Activated CD8-positive, alpha-beta T cell treated with anti-CD3 and anti-CD28 coated beads, Interleukin-2, amount 10 ng/mL, durations not matched to agents 7 days and 5 days (primary cell): Measurements from ENCODE around the gene CPT2. TPM values are rescaled to one million over a fixed set of nuclear protein-coding genes. Genes with fewer than 3 reads are reported as not detected.

Experiments
- ATAC-seq: fragments of 150-1000 bp; cut with Tn5 transposase; one replicate; pipeline ENCODE4 v1.10.0; 2021; ENCODE audit warnings: moderate library complexity
- CTCF ChIA-PET: fragments of 350-600 bp; sonication (Branson Sonifier 250); formaldehyde crosslinking; loops from one replicate; lab custom pipeline; 2021; ENCODE audit warnings: antibody characterized with exemption; lab: Charles Lee
- POLR2A ChIA-PET: fragments of 350-600 bp; sonication (Branson Sonifier 250); formaldehyde crosslinking; loops from one replicate; lab custom pipeline; 2021; ENCODE audit warnings: antibody characterized with exemption; lab: Charles Lee
- DNase-seq: peaks from one replicate; pipeline ENCODE4 v3.0.0-alpha.2; 2020
- H3K27ac Mint-ChIP-seq: one replicate; pipeline ENCODE4 v1.8.0; 2021; ENCODE audit warnings: mild to moderate bottlenecking, mixed read lengths
- H3K27me3 Mint-ChIP-seq: one replicate; pipeline ENCODE4 v1.8.0; 2021; ENCODE audit warnings: low read depth, mixed read lengths
- H3K36me3 Mint-ChIP-seq: one replicate; pipeline ENCODE4 v1.8.0; 2021; ENCODE audit warnings: low read depth, mixed read lengths
- H3K4me1 Mint-ChIP-seq: one replicate; pipeline ENCODE4 v1.8.0; 2021; ENCODE audit warnings: low read depth, mixed read lengths
- H3K4me3 Mint-ChIP-seq: one replicate; pipeline ENCODE4 v1.8.0; 2021; ENCODE audit warnings: mild to moderate bottlenecking, mixed read lengths
- H3K9me3 Mint-ChIP-seq: one replicate; pipeline ENCODE4 v1.8.0; 2022; ENCODE audit warnings: mixed read lengths; ENCODE audit not compliant: insufficient read depth
- total RNA-seq, 2 experiments: library from RNA; stranded (reverse); gene quantifications; one replicate each; pipeline ENCODE4 v1.2.3, GENCODE V29; 2021

CPT2 gene
- total RNA-seq, 2 experiments from 2014 or later, result 11.6 to 12.7 TPM

DNA sequence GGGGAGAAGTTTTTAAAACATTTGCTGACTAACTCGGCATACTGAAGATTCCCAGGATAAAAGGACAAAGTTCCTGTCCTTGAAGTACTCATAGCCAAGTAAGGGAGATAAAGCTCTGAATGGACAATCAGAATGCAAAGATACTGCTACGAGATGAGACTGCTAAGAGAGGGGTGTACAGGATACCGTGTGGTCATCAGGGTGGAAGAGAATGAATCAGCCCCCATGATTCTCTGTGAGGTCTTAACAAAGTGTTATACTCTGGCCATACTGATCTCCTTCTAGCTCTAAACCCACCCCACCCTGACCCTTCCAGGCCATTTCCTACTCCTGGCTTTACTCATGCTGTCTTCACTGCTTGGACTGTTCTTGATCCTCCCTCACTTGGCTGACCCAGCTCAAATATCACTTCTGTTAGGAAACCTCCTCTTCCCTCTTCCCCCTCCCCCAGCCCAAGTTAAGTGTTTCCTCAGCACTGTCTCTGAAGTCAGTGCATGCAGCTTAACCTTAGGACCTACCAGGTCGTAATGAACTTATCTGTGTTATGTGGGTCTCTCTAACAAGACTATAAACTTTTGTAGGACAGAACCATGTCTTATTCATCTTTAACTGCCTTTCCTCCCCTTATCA lies 57.5 kb downstream of the CPT2 start:
- Mint-ChIP-seq H3K27me3 (no peaks in the 10 kb centered on the region), H3K36me3 (peaks cover 66% of the 10 kb centered on the region), H3K4me1 (no peaks in the 10 kb centered on the region), H3K9me3 (no peaks in the 10 kb centered on the region), H3K4me3 (no peak overlapping the region), H3K27ac (no peak overlapping the region)
- no peak for DNase-seq
- ChIA-PET CTCF (no interaction called here), POLR2A (interaction anchor here (0.6 kb wide), 1 partner anchor 21 kb away, joined by 3 read pairs; no protein-coding TSS in a partner anchor)
- ATAC-seq, result no peak

DNA sequence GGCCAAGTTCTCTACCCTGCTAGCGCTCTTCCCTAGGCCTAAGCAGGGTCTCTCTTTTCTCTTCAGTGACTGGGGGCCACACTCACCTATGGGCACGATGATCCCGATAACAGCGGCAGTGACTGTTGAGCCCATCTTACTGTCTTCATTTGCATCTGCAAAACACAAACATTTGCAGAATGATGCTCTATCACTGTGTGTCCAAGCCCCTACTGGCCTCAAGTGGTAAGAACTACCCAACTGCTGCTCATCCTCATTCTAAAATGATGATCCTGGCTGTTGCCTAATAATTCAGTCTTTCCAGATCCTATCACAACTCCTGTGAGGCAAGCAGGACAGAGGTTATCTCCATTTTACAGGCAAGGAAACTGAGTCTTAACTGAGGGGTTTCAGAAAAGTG lies 58.4 kb downstream of the CPT2 start:
- Mint-ChIP-seq H3K36me3 (peaks cover 65% of the 10 kb centered on the region), H3K4me3 (no peak overlapping the region), H3K27me3 (no peaks in the 10 kb centered on the region), H3K27ac (no peak overlapping the region), H3K9me3 (no peaks in the 10 kb centered on the region), H3K4me1 (no peaks in the 10 kb centered on the region)
- ATAC-seq (no peak), DNase-seq (no peak)
- ChIA-PET CTCF (no interaction called here), POLR2A (no interaction called here)

DNA sequence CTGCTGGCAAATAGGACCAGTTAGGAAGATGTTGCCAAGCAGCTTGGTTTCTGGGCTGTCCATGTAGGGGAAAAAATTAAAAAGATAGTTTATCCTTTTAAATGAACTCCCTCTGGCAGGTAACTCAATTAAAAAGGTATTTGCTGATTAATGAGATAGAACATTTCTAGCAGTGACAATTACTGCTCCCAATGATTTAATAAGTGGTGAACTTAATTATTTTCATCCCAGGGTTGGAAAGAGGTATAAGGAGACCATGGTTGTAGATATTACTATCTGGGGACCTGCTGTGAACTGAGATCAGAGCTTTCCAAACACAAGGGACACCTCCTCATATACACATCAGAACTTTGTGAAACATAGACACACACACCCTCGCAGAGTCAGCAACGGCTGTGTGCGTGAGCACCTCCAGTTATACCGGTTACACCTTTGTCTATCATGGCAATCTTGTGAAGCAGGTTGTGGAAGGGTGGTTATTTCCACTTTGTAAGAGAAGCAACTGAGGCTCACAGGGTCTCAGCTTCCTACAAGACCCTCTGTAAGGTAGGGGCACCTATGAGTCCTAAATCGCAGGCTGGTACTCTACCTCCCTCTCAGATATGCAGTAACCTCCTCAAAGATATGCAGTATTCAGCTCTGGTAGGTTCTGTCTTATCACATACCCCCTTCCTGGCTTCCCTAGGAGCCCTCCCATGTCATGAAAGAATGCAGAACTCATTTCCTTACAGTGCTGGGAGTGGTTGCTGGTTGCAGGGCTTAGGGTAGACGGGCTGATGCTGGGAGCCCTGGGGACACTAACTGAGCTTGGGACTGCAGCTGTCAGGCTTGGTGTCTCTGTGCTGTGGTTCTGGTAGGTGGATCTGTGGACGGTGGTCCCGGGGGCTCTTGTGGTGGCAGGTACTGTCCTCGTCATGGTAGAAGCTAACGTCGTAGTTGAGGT lies 60.2 kb downstream of the CPT2 start:
- Mint-ChIP-seq H3K27ac (no peak overlapping the region), H3K36me3 (peaks cover 68% of the 10 kb centered on the region), H3K4me3 (no peak overlapping the region), H3K27me3 (no peaks in the 10 kb centered on the region), H3K4me1 (no peaks in the 10 kb centered on the region), H3K9me3 (no peaks in the 10 kb centered on the region)
- ChIA-PET POLR2A (interaction anchor here (0.6 kb wide), 1 partner anchor 46 kb away, joined by 3 read pairs; no protein-coding TSS in a partner anchor), CTCF (interaction anchor here (0.8 kb wide), 1 partner anchor 24 kb away, joined by 3 read pairs; no protein-coding TSS in a partner anchor)
- DNase-seq (no peak), ATAC-seq (no peak)

DNA sequence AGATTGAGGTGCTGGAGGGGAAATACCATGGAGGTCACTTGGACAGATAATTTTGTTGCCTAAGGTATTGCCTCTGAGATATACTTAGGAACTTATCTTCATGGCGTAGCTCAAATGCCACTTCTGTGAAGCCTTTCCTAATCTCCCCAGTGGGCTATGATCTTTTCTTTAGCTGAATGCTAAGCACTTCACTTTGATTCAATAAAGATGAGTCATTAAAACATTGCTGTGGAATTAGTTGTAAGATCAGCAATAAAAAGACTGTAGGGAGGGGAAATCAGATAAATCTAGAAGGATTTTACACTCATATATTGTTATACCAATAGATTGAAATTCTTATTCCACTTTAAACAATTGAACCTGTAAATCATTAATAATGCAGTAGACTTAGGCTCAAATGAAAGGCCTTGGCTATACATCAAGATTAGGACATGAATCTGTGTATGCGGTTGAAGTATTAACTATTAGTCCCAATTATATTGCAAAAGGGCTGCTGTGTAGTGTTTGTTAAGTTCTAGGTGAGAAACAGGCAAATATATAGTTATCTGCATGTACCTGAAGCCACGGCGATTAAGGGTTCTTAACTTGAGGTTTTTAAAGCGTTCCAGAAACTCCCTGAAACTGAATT lies 60.9 kb downstream of the CPT2 start:
- H3K4me3 Mint-ChIP-seq, result no peak overlapping the region
- H3K27me3 Mint-ChIP-seq, result no peaks in the 10 kb centered on the region
- H3K9me3 Mint-ChIP-seq, result no peaks in the 10 kb centered on the region
- peaks cover 66% of the 10 kb centered on the region for H3K36me3 Mint-ChIP-seq
- ATAC-seq (no peak), DNase-seq (no peak)
- no peaks in the 10 kb centered on the region for H3K4me1 Mint-ChIP-seq
- ChIA-PET POLR2A (interaction anchor here (0.6 kb wide), 1 partner anchor 45 kb away, joined by 3 read pairs; no protein-coding TSS in a partner anchor), CTCF (no interaction called here)
- H3K27ac Mint-ChIP-seq, result no peak overlapping the region

DNA sequence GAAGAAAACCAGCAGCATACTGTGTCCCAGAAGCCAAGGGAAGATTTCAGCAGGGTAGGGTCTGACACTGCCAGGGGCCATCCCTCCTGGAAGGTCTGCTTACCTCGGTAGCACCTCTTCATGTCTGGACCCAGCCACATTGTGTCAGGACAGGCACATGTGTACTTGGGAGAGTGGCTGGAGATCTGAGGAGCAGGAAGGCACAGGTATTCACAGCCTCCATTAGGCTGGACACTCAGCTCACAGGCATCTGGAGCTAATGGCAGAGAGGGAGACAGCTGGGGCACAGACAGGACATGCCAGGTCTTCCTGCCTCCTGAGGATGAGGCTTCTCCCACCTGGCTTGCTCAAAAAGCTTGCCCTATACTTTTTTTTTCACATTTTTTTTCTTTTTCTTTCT lies 61.6 kb downstream of the CPT2 start:
- Mint-ChIP-seq H3K36me3 (peaks cover 67% of the 10 kb centered on the region), H3K4me3 (no peak overlapping the region), H3K9me3 (no peaks in the 10 kb centered on the region), H3K27ac (no peak overlapping the region), H3K4me1 (no peaks in the 10 kb centered on the region), H3K27me3 (no peaks in the 10 kb centered on the region)
- ChIA-PET CTCF (interaction anchor here (1.1 kb wide), 1 partner anchor 14 kb away, joined by 3 read pairs; no protein-coding TSS in a partner anchor), POLR2A (no interaction called here)
- ATAC-seq, result no peak
- DNase-seq, result no peak

DNA sequence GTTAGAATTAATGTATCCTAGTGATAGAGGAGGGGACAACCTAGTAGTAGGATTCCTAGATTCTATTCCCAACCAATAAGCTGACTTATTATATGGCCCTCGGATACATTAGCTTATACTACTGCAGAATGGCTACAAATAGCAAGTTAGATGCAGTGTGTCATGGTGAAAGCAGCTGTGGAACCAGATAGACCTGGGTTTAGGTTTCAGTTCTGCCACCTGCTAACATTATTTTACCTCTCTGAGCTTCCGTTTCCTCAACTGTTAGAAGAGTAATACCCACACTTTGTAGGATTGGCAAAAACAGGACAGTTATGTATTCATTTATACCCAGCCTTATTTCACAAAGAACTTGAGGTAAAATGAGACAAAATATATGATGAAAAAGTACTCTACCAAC lies 63.3 kb downstream of the CPT2 start:
- no peaks in the 10 kb centered on the region for H3K9me3 Mint-ChIP-seq
- ChIA-PET POLR2A (no interaction called here), CTCF (interaction anchor here (1.0 kb wide), 1 partner anchor 19 kb away, joined by 3 read pairs; no protein-coding TSS in a partner anchor)
- no peak overlapping the region for H3K4me3 Mint-ChIP-seq
- peaks cover 68% of the 10 kb centered on the region for H3K36me3 Mint-ChIP-seq
- H3K4me1 Mint-ChIP-seq, result no peaks in the 10 kb centered on the region
- H3K27ac Mint-ChIP-seq, result no peak overlapping the region
- no peak for DNase-seq
- H3K27me3 Mint-ChIP-seq, result no peaks in the 10 kb centered on the region
- ATAC-seq, result no peak

DNA sequence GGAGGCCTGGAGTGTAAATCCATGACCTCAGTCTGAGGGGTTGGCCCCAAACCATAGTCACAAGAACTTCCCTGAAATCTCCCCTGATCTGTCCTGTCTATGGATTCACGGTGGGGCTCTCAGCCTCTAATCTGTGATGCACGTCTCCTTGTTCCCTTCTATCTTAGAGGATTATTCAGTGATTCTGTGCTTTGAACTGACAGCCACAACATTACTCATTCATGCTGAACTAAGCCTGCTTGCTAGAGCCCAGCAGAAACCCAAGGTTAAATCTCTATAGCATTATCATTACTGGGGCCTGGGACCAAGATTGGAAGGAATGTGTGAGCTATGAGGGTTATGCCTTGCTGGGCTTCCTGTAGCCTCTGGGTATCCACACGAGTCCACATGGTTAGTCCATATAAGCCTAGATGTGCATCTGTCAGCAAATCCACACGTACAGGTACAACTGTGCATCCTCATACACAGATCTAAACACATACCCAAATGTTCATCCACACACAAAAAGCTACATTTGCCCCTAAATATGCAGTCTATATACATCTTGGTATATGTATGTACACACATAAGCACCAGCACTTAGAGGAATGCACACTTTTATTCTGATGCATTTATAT lies 64.1 kb downstream of the CPT2 start:
- Mint-ChIP-seq H3K27ac (peak overlapping the region; percentile 35), H3K27me3 (no peaks in the 10 kb centered on the region), H3K36me3 (peaks cover 73% of the 10 kb centered on the region), H3K4me1 (no peaks in the 10 kb centered on the region), H3K4me3 (no peak overlapping the region), H3K9me3 (no peaks in the 10 kb centered on the region)
- CTCF ChIA-PET, result no interaction called here
- POLR2A ChIA-PET, result no interaction called here
- no peak for ATAC-seq
- DNase-seq, result no peak

DNA sequence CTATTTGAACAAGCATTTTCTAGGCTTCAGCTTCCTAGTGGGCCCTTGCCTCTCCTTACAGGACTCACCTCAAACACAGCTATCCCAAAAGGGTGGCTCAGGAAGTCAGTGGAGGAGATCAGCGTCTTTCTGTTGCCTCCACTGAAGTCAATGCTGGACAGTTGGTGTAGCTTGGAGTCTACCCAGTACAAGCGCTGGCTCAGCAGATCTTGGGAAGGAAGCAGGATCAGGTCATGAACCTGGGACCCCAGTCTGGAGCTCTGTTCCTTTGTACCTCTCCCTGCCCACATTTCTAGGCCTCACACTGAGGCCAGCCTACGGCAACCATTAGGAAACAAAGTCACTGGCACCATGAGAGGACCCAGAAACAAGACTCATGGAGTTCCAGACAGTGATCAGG lies 65.4 kb downstream of the CPT2 start:
- DNase-seq (no peak), ATAC-seq (no peak)
- no peak overlapping the region for H3K27ac Mint-ChIP-seq
- no peaks in the 10 kb centered on the region for H3K27me3 Mint-ChIP-seq
- H3K36me3 Mint-ChIP-seq, result peaks cover 72% of the 10 kb centered on the region
- ChIA-PET POLR2A (no interaction called here), CTCF (no interaction called here)
- H3K4me1 Mint-ChIP-seq, result no peaks in the 10 kb centered on the region
- no peak overlapping the region for H3K4me3 Mint-ChIP-seq
- no peaks in the 10 kb centered on the region for H3K9me3 Mint-ChIP-seq

Other genes with a start within 250 kb of the CPT2 start
- not detected for gene PODN, start 134.6 kb upstream of the CPT2 start, total RNA-seq
- not detected for gene SLC1A7, start 54.2 kb upstream of the CPT2 start, total RNA-seq
- 10 to 100 TPM; 44.3 to 45.5 TPM for gene CZIB, start 23.8 kb downstream of the CPT2 start, total RNA-seq
- 10 to 100 TPM; 83.1 to 85.2 TPM for gene MAGOH, start 41.7 kb downstream of the CPT2 start, total RNA-seq
- gene LRP8, start 131.2 kb downstream of the CPT2 start, total RNA-seq, result 10 to 100 TPM; 62.7 to 71.8 TPM